Stimulated activated CD8-positive, alpha-beta memory T cell treated with anti-CD3 and anti-CD28 coated beads, Interleukin-12 subunit alpha, Interleukin-12 subunit beta, amount 100 ng/mL, for 1 hour (primary cell): ENCODE results near the gene MXRA8.

ENCODE experiments used
- DNase-seq: peaks from one replicate; pipeline ENCODE4 v3.0.0-alpha.2; 2020; ENCODE audit warnings: low read depth

MXRA8 gene

GRCh38 chr1:1335792-1336248 is 22.5 kb downstream of the MXRA8 start:
- DNase-seq: no peak

GRCh38 chr1:1335283-1335682 is 23.1 kb downstream of the MXRA8 start:
- DNase-seq: no peak

GRCh38 chr1:1334835-1335234 is 23.5 kb downstream of the MXRA8 start:
- DNase-seq: no peak

GRCh38 chr1:1333551-1334241 is 24.7 kb downstream of the MXRA8 start:
- no peak for DNase-seq

- DNase-seq: no peak
Measured at GRCh38 chr1:1332774-1333480, 25.4 kb downstream of the MXRA8 start.

- no peak for DNase-seq
Measured at GRCh38 chr1:1332031-1332755, 26.2 kb downstream of the MXRA8 start.

GRCh38 chr1:1331068-1331965 is 27.0 kb downstream of the MXRA8 start, which contains the start of gene TAS1R3:
TAS1R3 (plus strand) TSS chr1:1331280; CDS start chr1:1331346, 66 bp downstream.
- DNase-seq: no peak

- no peak for DNase-seq
Measured at GRCh38 chr1:1330366-1331067, 27.8 kb downstream of the MXRA8 start.

- no peak for DNase-seq
Measured at GRCh38 chr1:1329304-1330210, 28.8 kb downstream of the MXRA8 start.

- DNase-seq: no peak
Measured at GRCh38 chr1:1328254-1328653, 30.1 kb downstream of the MXRA8 start.

GRCh38 chr1:1327291-1327690 is 31.1 kb downstream of the MXRA8 start:
- DNase-seq: no peak

GRCh38 chr1:1326075-1326605 is 32.2 kb downstream of the MXRA8 start:
- DNase-seq: no peak

- no peak for DNase-seq
Measured at GRCh38 chr1:1325288-1326074, 32.9 kb downstream of the MXRA8 start.

GRCh38 chr1:1324524-1325287 is 33.6 kb downstream of the MXRA8 start, which contains the start of the genes CPTP and INTS11:
CPTP (plus strand) TSS chr1:1324802; CDS start chr1:1326911, 2,109 bp downstream.
INTS11 (minus strand) TSS chr1:1324660; CDS start chr1:1324608, 52 bp downstream.
- DNase-seq: peak; percentile 95

- no peak for DNase-seq
Measured at GRCh38 chr1:1324084-1324523, 34.3 kb downstream of the MXRA8 start.

GRCh38 chr1:1322952-1323351 is 35.4 kb downstream of the MXRA8 start:
- no peak for DNase-seq

GRCh38 chr1:1322418-1322817 is 35.9 kb downstream of the MXRA8 start:
- DNase-seq: no peak

GRCh38 chr1:1321477-1321876 is 36.9 kb downstream of the MXRA8 start:
- no peak for DNase-seq
